Measurements from ENCODE around the gene KRT84.
"Not testable (repeated sequence)": the region's sequence is repeated elsewhere in the genome, so short reads cannot be mapped to it uniquely, and the experiment has no call there.

DNA sequence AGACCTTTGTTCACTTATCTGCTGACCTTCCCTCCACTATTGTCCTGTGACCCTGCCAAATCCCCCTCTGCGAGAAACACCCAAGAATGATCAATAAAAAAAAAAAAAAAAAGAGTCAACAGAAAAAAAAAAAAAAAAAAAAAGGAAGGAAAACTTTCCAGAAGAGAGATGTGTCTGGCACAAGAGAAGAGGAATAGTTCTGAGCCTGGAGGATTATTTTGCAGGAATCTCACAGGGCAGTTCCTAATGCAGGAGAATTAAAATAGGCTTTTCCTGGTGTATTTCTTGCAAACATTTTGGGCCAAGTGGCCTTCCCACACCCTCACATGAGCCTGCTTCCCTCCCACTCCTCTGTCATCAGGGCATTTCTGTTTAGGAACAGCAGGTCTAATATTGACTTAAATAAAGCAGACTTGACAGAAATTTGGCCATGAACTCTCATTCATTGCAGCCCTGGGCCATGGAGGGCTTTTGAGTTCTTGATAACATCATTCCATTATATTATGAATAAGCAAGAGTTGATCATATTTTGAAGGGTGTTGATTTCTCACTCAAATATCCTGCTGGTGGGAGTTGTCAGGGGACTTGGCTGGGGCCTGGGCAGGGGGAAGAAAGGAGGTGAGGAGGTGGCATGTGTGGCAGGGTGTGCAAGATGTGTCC lies 25.3 kb upstream of the KRT84 start:
- not testable (repeated sequence) for TF ChIP-seq ZNF112 (tag by site-specific recombination; IDR thresholded peaks at IDR 0.05)
- TF ChIP-seq, protein P1, sequence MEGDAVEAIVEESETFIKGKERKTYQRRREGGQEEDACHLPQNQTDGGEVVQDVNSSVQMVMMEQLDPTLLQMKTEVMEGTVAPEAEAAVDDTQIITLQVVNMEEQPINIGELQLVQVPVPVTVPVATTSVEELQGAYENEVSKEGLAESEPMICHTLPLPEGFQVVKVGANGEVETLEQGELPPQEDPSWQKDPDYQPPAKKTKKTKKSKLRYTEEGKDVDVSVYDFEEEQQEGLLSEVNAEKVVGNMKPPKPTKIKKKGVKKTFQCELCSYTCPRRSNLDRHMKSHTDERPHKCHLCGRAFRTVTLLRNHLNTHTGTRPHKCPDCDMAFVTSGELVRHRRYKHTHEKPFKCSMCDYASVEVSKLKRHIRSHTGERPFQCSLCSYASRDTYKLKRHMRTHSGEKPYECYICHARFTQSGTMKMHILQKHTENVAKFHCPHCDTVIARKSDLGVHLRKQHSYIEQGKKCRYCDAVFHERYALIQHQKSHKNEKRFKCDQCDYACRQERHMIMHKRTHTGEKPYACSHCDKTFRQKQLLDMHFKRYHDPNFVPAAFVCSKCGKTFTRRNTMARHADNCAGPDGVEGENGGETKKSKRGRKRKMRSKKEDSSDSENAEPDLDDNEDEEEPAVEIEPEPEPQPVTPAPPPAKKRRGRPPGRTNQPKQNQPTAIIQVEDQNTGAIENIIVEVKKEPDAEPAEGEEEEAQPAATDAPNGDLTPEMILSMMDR (tag by site-specific recombination; IDR thresholded peaks at IDR 0.05) = not testable (repeated sequence)

Data from HEK293 (cell line).